ENCODE results near the gene CENATAC.

Gene CENATAC

GRCh38 chr11:119015054-119015611 is 17.2 kb downstream of the CENATAC start:
- no peak for TF ChIP-seq CTCF (IDR thresholded peaks at IDR 0.05; ENCODE audit: borderline replicate concordance, insufficient read depth, low read depth, low read length)
- no peak overlapping the region for H3K4me3 ChIP-seq (ENCODE audit: low read depth, low read length)

- no peak overlapping the region for H3K4me3 ChIP-seq (ENCODE audit: low read depth, low read length)
- no peak for TF ChIP-seq CTCF (IDR thresholded peaks at IDR 0.05; ENCODE audit: borderline replicate concordance, insufficient read depth, low read depth, low read length)
These were observed 18.5 kb downstream of the CENATAC start for GRCh38 chr11:119016216-119017009.

GRCh38 chr11:119017377-119017776 is 19.4 kb downstream of the CENATAC start:
- peak overlapping the region; percentile 88 for H3K4me3 ChIP-seq (ENCODE audit: low read depth, low read length)

GRCh38 chr11:119018074-119018938 is 20.4 kb downstream of the CENATAC start, which contains the start of the genes RPS25 and TRAPPC4:
TSS of gene RPS25 (minus strand) at chr11:119018343. CDS start at chr11:119018284, 59 bp downstream.
TSS of gene TRAPPC4 (plus strand) at chr11:119018766. CDS start at chr11:119018796, 30 bp downstream.
- peak within 1 kb of the TSS; percentile 88 for H3K4me3 ChIP-seq (ENCODE audit: low read depth, low read length)
- no peak for TF ChIP-seq CTCF (IDR thresholded peaks at IDR 0.05; ENCODE audit: borderline replicate concordance, insufficient read depth, low read depth, low read length)

- no peak for TF ChIP-seq CTCF (IDR thresholded peaks at IDR 0.05; ENCODE audit: borderline replicate concordance, insufficient read depth, low read depth, low read length)
- no peak overlapping the region for H3K4me3 ChIP-seq (ENCODE audit: low read depth, low read length)
These were observed 22.1 kb downstream of the CENATAC start for GRCh38 chr11:119019996-119020395.

DNA sequence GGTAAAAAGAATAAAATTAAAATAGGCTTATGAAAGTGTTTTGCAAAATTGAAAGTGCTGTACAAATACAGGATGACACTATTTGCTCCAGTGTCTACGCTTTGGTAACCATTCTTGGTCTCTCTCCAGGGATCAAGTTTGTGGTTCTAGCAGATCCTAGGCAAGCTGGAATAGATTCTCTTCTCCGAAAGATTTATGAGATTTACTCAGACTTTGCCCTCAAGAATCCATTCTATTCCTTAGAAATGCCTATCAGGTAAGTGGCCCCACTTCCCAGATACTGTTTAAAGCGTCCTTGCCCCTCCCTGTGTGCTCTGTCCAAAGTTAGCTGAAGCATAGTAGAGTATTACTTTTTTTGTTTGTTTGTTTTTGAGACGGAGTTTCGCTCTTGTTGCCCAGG is 23.7 kb downstream of the CENATAC start:
- H3K4me3 ChIP-seq (ENCODE audit: low read depth, low read length): no peak overlapping the region
- TF ChIP-seq CTCF (IDR thresholded peaks at IDR 0.05; ENCODE audit: borderline replicate concordance, insufficient read depth, low read depth, low read length): no peak

- no peak for TF ChIP-seq CTCF (IDR thresholded peaks at IDR 0.05; ENCODE audit: borderline replicate concordance, insufficient read depth, low read depth, low read length)
- H3K4me3 ChIP-seq (ENCODE audit: low read depth, low read length): no peak overlapping the region
These were observed 25.8 kb downstream of the CENATAC start for GRCh38 chr11:119023741-119024140.
